ENCODE measurements around the gene TSC1.

GRCh38 chr9:132876849-132877248 is 67.6 kb downstream of the TSC1 start:
- no peak for TF ChIP-seq POLR2AphosphoS5 (IDR thresholded peaks at IDR 0.05)
- TF ChIP-seq CTCF (IDR thresholded peaks at IDR 0.05), result no peak

All from suprapubic skin (tissue), 3 donors.